GM12892 (cell line): ENCODE data around the gene PPM1H.

Experiments used
- DNase-seq: peaks from one replicate; pipeline ENCODE4 v3.0.0; 2011; ENCODE audit not compliant: insufficient read length
- FAIRE-seq: peaks from 2 replicates; lab custom pipeline; 2011; peaks lifted over from hg19 to GRCh38; lab: Jason Lieb, UNC
- POLR2A ChIP-seq: IDR thresholded peaks from 2 replicates; pipeline ENCODE4 v1.6.1; 2011; ENCODE audit warnings: low read depth, low read length, control low read depth
- POLR2AphosphoS5 ChIP-seq: IDR thresholded peaks from 2 replicates; pipeline ENCODE4 v1.6.1; 2011; ENCODE audit warnings: low read depth, low read length, control low read depth
- TAF1 ChIP-seq: IDR thresholded peaks from 2 replicates; pipeline ENCODE4 v1.6.1; 2011; ENCODE audit warnings: low read depth, mild to moderate bottlenecking, control low read depth, low read length, borderline replicate concordance

Gene PPM1H

GRCh38 chr12:62779488-62779887 is 155.5 kb downstream of the PPM1H start:
- FAIRE-seq (no peak), DNase-seq (no peak)
- TF ChIP-seq TAF1 (no peak), POLR2A (no peak), POLR2AphosphoS5 (no peak)

DNA sequence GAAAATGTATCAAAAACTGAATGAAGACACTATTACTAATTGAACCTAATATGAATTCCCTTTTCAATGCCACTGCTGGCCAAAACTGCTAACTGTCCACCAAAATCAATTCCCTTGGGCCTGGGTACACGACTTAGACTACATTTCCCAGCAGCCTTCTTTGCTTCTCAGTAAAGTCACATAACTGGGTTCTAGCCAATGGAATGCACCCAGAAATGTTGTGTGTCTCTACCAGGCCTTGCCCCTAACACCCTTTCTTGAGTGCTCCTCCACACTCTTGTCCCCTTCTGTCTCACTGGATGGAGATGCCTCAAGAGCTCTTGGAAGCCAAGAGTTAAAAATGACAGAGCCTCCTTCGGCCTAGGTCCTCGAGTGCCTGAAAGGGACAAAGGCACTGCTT is 156.8 kb downstream of the PPM1H start:
- no peak for FAIRE-seq
- DNase-seq = no peak
- TF ChIP-seq POLR2AphosphoS5 (no peak), POLR2A (no peak), TAF1 (no peak)

GRCh38 chr12:62776997-62777396 is 158.0 kb downstream of the PPM1H start:
- no peak for DNase-seq
- FAIRE-seq = no peak
- TF ChIP-seq POLR2A (no peak), POLR2AphosphoS5 (no peak), TAF1 (no peak)

DNA sequence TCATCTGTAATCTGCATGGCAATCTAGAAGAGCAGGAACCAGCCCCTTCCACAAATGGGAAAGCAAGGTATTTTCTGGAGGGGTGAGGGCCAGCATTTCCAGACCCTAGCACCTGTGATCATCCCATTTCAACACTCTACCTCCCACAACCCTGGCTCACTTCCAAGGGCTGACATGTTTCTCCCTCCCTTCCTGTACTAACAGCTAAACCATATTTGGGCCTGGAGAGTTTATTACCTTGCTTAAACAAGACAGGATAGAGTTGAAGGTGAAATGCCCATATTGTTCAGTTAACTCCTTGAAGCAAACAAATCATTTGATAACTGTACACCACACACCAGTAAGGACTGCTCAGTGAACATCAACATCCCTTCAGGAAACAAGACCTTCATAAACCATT is 158.4 kb downstream of the PPM1H start:
- no peak for DNase-seq
- TF ChIP-seq TAF1 = no peak
- no peak for TF ChIP-seq POLR2A
- no peak for TF ChIP-seq POLR2AphosphoS5
- no peak for FAIRE-seq

- FAIRE-seq (no peak), DNase-seq (no peak)
- TF ChIP-seq TAF1 (no peak), POLR2A (no peak), POLR2AphosphoS5 (no peak)
These were observed 160.2 kb downstream of the PPM1H start for GRCh38 chr12:62774794-62775193.

DNA sequence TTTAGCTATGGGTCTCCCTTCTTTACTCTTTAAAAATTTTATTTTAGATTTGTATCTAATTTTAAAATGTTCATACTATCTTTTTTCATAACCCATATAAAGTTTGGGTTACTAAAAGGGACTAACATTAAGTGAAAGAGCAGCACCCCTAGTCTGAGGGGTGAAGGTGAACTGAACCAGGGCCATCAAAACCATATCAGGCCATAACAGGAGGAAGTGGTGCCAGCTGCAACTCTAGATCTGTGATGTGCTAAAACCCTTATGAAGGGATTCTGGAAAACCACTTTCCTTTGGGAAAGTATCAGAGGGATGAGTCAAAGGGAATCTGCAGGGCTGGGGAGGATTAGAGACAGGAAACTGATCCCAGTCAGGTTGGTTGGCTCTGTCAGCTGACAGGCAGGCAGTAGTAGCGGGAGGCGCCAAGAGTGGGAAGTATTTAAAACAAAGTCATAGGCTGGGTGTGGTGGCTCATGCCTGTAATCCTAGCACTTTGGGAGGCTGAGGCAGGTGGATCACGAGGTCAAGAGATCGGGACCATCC is 162.5 kb downstream of the PPM1H start:
- FAIRE-seq (no peak), DNase-seq (no peak)
- TF ChIP-seq POLR2A = no peak
- no peak for TF ChIP-seq POLR2AphosphoS5
- TF ChIP-seq TAF1 = no peak

DNA sequence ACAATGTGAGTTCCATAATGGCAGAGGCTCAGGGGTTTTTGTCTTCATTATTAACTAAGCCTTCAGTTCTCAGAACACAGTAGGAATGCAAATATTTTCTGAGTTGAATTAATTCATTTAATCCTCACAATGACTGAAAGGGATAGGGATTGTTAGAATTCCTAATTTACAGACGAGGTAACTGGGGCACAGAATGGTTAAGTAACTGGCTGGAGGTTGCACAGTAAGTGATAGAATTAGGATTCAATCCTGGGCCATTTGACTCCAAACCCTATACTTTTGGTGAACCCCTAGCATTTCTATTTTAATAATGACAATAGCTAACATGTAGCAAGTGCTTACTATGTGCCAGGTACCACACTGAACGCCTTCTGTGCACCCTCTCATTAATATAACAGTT is 163.1 kb downstream of the PPM1H start:
- DNase-seq (no peak), FAIRE-seq (no peak)
- TF ChIP-seq POLR2A (no peak), POLR2AphosphoS5 (no peak), TAF1 (no peak)

DNA sequence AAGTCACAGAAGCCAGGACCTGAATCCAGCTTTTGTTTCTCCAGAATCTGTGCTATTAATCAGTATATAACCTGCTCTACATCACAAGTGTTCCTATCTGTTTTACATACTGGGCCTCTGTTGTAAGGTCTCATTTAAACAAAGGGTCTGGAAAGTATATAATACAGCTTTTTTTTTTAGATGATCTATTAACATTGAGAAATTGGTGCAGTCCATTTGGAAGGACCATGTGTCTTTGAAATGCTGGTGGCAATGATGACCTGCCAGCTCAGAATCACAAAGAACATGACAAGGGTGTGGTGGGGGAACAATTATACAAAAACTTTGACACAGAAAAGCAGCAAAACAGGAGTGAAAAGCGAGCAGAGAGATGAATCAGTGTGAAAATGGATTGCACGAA is 164.6 kb downstream of the PPM1H start:
- FAIRE-seq (no peak), DNase-seq (no peak)
- TF ChIP-seq POLR2A (no peak), POLR2AphosphoS5 (no peak), TAF1 (no peak)

GRCh38 chr12:62769076-62769619 is 165.8 kb downstream of the PPM1H start:
- TF ChIP-seq POLR2A = no peak
- TF ChIP-seq POLR2AphosphoS5 = no peak
- no peak for TF ChIP-seq TAF1
- FAIRE-seq = no peak
- DNase-seq = no peak

DNA sequence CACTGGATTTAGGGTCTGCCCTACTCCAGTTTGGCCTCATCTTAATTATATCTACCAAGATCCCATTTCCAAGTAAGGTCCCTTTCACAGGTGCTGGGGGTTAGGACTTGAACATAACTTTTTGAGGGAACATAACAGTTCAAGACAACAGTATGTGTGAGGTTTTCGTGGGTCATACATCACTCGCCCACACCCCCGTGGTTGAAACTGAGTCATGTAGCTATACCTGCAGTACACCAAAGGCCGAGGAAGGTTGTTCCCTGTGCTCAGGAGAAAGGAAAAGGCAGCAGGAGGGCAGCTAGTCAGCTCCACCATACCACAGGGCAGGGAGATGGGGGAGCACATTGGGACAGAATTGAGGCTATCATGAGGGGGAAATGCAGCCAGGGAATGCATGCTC is 167.0 kb downstream of the PPM1H start:
- DNase-seq (no peak), FAIRE-seq (no peak)

DNA sequence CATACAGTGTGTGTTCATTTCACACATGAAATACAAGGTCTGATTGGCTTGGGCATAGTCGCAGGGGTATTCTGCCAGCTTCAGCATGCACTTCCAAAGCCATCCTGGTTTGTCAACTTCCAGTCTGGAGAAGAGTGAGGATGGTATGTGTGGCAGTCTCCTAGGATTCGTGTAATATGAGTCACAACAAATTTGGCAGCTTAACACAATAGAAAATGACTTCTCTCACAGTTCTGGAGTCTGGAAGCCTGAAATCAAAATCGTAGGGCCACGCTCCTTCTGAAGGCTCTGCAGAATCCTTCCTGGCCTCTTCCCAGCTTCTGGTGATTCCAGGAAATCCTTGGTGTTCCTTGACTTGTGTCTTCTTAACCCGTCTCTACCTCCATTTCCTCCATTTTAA is 167.5 kb downstream of the PPM1H start:
- TF ChIP-seq TAF1 = no peak
- no peak for TF ChIP-seq POLR2A
- no peak for TF ChIP-seq POLR2AphosphoS5
- no peak for DNase-seq
- FAIRE-seq = no peak

More for the DNA sequence above, 167.0 kb downstream of the PPM1H start:
- no peak for TF ChIP-seq POLR2A
- TF ChIP-seq POLR2AphosphoS5 = no peak
- no peak for TF ChIP-seq TAF1

DNA sequence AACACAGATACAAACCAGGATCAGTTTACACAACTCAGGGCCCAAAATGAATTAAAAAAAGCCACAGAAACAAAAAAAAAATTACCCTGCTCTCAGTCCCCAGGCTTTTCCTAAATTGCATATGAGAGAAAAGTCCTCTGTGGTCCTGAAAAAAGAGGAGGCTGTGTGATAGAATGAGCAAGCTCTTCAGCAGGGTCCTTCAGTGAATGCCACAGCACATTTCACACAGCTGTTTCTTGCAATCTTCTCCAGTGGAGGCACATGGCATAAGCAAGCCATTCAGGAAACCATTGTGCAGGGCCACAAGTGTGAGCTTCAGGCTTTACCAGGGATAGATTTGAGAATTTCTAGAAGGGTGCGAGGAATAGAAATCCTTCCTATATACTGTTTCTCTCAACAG is 168.5 kb downstream of the PPM1H start:
- FAIRE-seq = no peak
- no peak for TF ChIP-seq TAF1
- no peak for TF ChIP-seq POLR2A
- TF ChIP-seq POLR2AphosphoS5 = no peak
- no peak for DNase-seq
